Stimulated activated CD4-positive, alpha-beta T cell treated with anti-CD3 and anti-CD28 coated beads, Interleukin-1b, Interleukin-23, amount 100 ng/mL, for 48 hours (primary cell): ENCODE results near the gene PFN3.

ENCODE experiments used
- DNase-seq: peaks from one replicate; pipeline ENCODE4 v3.0.0-alpha.2; 2020

Gene PFN3

DNA sequence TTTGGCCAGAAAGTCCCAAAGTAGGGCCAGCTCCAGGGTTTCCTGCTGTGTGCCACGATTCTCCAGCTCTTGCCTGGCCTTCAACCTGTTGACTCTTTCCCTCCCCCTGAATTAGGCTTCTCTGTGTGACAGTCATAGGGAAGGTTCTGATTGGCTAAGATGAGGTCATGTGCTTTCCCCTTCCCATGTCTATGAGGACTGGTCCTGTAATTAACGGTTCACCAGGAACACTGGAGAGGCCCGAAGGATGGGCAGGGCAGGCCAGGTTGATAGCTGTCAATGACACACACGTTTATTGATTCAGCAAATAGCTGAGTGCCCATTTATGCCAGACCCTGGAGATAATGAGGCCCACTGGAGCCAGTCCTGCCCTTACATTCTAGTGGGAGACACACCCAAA lies 37.2 kb upstream of the PFN3 start:
- no peak for DNase-seq

DNA sequence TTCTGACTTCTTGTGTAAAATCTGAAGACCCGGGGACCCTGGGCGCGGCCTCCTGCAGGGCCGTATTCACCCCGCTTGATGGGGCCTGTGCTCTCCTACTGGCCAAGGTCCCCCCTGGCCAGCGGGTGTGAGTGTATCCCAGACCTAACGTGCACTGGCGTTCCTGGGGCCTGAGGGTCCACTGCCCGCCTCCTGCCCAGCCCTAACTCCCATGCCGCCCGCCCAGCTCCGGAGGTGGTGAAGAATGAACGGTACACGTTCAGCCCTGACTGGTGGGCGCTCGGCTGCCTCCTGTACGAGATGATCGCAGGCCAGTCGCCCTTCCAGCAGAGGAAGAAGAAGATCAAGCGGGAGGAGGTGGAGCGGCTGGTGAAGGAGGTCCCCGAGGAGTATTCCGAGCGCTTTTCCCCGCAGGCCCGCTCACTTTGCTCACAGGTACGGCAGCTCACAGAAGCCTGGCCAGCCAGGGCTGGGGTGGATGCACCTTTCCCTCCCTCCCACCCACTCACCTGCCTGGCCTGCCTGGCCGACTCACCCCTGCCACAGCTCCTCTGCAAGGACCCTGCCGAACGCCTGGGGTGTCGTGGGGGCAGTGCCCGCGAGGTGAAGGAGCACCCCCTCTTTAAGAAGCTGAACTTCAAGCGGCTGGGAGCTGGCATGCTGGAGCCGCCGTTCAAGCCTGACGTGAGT lies 35.5 kb upstream of the PFN3 start:
- DNase-seq = peak; percentile 2

DNA sequence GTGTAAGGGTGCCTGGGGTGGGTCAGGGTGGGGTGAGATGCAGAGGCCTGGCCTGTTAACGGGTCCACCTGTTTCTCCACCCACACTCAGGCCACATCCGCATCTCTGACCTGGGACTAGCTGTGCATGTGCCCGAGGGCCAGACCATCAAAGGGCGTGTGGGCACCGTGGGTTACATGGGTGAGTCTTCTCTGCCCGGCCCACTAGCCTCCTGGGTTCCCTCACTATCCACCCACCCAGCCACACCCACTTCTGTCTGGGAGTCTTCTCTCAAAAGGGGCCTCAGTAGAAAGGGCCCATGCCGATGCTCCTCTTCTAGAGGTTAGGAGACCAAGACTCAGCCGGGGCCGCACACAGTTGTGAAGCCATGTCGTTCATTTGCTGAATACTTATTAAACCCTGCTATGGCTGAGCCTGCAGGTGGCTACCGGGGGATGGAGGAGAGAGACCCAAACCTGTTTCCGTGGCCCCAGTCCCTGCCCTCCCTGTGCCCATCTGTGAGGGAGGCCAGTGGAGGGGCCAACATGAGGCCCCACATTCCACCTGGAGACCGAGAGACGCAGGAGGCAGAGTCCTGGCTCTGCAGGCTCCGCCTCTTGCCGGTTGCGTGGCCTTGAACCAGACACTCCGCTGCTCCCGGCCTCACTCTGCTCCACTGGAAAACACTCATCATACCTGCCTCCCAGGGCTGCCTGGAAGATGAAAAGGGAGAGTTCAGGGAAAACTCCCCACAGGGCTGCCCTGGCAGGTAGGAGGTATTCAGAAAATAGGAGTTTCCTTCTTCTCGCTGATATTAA lies 34.7 kb upstream of the PFN3 start:
- DNase-seq = peak; percentile 1

DNA sequence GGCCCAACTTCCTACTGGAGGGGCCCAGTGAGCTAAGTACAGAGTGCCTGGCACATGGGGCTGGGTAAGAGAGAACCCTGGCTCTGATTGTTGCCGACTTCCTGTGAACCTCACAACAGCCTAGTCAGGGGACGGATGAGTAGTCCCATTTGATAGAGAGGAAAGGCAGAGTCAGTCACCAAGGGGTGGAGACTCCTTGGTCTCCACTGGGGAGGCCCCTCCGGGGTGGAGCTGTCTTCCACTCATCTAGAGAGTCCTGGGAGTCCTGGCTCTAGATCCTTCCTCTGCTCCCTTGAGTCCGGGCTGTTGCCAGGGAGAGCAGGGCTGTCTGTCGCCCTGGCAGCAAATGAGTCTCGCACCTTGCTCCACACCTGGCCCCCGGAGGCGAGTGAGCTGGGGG lies 34.0 kb upstream of the PFN3 start:
- DNase-seq = peak; percentile 82

DNA sequence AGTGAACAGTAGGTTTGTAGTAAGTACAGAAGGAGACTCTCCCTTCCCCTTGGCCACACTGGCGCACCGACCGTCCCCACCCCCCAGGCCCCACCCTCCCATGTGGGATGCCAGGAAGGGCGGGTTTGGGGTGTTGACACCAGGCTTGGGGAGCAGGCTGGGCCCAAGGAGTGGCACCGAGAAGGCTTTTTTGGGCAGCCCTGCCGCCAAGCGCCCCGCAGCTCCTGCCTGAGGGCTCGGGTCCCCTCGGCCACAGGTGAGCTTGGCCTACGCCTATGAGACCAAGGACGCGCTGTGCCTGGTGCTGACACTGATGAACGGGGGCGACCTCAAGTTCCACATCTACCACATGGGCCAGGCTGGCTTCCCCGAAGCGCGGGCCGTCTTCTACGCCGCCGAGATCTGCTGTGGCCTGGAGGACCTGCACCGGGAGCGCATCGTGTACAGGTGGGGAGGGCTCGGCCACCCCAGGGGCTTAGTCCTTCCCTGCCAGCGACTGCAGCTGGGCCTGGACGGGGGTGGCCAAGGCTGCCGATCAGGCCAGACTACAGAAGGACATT lies 33.3 kb upstream of the PFN3 start:
- DNase-seq = peak; percentile 11

DNA sequence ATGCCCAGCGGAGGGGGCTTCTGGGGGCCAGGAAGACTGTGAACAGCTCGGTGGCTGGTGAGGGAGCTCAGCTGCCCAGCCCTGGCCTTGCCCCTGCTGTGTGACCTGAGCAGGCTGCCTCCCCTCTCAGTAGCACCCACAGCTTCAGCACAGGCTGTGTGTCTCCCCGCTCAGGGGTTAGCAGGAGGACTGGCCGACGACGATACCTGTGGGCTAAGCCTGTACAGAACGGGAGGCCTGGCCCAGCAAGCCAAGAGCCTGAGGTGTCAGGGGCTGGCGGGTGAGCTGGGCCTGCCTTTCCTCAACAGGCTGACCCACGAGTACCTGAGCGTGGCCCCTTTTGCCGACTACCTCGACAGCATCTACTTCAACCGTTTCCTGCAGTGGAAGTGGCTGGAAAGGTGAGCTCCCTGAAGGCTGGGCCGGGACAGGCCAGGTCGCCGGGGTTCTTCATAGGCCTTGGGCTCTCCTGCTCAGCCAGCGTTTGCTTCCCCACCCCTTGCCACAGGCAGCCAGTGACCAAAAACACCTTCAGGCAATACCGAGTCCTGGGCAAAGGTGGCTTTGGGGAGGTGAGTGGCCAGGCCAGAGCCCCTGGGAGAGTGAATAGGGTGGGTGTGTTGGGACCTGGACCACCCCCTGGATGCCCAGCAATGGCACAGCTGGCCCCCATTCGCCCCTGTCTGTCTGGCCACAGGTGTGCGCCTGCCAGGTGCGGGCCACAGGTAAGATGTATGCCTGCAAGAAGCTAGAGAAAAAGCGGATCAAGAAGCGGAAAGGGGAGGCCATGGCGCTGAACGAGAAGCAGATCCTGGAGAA lies 32.6 kb upstream of the PFN3 start:
- DNase-seq = no peak

DNA sequence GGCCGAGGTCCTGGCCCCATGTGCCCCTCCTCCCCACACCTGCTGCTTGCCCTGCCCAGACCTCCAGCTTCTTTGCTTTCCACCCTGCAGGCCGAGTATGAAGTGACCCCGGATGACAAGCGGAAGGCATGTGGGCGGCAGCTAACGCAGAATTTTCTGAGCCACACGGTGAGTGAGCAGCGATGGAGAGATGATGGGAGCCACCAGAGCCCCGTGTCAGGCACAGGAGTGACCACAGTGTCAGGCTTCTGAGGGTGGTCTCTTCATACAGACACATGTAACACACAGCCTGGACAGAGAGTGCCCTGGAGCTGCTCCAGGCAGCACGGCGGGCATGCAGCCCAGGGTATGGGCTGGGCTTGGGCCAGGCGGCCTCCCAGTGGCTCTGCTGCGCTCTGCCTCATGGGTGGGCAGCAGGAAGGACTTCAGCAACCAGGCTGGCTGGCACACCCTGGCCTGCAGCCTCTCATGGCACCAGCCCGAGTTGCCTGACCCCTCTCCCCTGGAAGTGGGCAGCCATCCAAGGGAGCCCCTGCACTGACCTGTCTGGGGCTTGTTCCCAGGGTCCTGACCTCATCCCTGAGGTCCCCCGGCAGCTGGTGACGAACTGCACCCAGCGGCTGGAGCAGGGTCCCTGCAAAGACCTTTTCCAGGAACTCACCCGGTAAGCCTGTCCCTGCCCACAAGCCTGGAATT lies 31.8 kb upstream of the PFN3 start:
- peak; percentile 66 for DNase-seq

DNA sequence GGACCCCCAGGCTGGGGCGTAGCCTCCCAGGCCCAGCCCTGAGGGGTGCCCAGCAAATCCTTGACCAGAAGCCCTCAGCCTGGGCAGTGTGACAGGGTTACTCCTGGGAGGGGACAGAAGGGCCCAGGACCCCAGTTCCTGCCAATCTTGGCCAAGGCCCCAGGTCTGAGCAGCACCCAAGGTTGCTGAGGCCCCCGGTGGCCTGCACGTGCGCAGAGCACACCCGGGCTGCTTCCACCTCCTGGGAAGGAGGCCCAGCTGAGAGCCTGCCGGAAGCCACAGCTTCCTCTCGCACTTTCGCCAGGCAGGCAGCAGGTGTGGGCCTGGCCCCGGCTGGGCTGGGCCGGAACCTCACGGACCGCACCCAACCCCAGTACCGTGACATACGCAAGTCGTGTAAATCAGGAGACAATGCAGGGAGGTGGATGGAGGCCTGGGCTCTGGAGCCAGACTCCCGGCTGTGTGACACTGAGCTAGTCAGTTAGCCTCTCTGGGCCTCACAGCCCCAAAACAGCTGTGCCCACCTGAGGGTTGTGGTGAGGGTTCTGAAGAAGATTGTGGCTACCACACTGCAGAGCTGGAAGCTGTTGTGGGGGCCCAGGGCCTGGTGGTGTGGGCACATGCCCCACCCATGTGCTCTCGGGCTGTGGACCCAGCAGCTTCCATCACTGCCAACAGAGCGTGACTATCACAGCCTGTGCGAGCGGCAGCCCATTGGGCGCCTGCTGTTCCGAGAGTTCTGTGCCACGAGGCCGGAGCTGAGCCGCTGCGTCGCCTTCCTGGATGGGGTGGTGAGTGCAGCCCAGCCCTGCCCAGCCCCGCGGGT lies 31.1 kb upstream of the PFN3 start:
- peak; percentile 85 for DNase-seq

DNA sequence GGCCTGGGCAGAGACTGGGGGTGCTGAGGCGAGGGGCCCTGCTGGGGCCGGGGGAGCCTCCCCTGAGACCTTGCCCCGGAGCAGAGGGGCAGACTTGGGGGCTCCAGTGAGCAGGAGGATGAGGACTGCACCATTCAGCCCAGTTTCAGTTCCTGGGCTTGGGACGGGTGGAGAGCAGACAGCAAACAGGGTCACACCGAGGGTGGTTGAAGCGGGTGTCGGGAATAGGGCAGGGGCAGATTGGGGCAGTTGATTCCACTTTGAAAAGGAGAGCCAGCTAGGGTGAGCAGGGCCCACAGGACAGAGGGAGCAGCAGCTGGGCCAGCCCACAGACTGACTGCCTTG lies 30.5 kb upstream of the PFN3 start:
- no peak for DNase-seq

DNA sequence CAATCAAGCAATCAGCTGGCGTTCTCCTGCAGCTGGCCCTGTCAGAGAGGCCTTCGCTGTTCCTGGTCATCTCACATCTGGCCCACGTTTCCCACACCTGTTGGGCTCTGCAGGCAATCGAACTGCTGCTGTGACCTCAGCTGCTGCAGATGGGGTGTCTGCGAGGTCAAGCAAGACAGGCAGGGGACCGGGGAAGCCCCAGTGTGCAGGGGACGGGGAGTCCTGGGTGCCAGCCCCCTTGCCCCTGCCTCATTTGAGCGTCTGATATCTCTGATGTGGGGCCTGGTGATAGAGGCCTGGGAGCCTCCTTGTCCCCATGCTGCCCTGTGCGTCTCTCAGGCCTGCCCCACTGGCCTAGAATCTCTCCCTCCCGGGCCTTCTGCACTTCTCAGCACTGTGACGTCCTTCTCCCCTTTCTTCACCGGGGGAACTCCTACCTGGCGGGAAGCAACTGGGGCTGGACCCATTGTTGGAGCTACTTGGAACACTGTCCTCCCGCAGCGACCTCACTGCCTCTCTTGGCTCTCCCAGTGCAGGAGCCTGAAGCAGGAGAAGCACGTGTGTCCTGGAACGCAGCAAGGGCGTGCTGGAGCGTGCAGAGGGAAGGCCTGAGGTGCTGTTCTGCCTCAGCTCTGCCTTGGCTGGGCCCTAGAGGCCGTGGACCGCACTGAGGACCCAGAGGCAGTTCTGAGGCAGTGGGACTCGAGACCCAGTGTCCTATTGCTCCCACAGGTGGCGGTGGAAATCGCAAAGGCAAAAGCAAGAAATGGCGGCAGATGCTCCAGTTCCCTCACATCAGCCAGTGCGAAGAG lies 29.9 kb upstream of the PFN3 start:
- DNase-seq = no peak

DNA sequence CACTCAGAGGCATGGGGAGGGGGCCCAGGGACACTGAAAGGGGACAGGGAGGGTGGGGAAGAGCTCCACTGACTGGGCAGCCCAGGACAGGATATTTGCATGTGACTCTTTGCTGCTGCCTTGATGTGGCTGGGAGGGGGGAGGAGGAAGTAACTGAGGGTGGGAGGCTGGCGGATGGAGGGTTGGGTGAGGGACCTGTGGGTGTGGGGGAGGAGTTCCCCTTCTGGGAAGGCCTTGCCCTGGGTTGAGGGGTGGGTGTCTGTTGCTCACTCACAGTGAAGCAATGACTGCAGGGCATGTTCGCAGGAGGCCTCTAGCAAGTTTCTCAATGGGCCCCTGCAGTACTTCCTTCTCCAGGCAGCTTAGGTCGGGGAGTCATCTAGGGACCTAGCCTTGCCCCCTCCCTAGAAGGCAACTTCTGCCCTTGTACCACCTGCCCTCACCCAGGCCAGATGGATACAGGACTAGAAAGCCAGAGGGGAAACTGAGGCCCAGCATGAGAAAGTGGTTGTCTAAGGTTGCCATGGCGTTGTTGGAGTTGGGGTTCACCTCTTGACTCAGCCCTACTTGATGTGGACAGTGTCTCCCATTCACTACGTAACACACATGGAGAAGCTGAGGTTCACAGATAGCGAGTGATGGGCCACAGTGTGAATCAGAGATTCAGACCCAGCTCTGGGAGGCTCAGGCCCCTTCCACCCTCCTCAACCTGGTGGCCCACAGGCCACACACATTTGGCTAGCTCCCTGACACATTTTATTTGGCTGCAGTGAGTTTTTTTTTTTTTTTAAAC lies 29.0 kb upstream of the PFN3 start:
- peak; percentile 95 for DNase-seq

DNA sequence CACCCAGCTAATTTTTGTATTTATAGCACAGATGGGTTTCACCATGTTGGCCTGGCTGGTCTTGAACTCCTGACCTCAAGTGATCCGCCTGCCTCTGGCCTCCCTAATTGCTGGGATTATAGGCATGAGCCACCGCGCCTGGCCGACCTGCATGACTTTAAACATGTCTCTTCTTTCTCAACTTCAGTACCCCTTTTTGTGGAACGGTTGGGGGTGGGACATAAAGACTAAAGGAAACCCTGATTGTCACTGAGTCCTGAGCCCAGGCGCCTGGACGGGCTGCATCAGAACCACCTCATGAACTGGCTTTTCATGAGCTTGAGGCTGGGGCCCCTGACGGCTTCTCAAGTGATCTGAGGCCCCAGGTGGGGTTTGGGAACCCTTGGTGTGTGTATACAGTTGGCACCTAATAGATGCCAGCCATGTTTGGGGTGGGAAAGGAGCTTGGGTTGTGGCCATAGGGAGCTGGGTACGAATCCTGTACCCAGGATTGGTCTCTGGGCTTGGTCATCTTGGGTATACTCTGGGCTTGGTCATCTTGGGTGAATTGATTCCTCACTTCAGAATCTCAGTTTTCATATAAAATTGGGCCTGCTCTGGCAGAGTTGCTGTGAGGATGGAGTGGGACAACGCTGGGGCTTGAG lies 28.2 kb upstream of the PFN3 start:
- DNase-seq = no peak

DNA sequence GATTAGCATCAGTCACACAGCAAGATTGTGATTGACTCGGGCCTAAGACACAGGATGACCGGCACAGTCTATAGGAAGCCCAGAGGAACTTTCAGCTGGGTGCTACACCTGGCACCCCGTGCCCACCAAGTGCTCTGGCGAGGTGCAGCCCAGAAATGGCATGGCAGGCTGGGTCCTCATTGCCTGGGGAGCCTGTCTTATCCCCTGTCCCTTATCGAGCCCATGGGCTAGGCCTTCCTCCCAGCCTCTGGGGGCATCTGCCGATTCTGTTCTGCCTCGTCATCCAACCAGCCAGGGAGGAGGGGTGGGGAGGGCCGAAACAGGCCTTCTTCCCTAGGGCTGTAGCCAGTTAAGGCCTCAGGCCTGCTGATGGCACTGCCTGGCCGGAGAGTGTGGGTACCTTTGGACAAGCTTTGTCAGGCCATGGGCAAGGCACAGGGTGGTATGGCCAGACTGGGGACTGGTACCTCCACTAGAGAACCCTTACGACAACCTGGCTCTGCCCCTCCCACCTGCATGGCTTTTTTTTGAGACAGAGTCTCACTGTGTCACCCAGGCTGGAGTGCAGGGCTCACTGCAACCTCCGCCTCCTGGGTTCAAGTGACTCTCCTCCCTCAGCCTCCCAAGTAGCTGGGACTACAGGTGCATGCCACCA lies 27.6 kb upstream of the PFN3 start:
- peak; percentile 61 for DNase-seq

DNA sequence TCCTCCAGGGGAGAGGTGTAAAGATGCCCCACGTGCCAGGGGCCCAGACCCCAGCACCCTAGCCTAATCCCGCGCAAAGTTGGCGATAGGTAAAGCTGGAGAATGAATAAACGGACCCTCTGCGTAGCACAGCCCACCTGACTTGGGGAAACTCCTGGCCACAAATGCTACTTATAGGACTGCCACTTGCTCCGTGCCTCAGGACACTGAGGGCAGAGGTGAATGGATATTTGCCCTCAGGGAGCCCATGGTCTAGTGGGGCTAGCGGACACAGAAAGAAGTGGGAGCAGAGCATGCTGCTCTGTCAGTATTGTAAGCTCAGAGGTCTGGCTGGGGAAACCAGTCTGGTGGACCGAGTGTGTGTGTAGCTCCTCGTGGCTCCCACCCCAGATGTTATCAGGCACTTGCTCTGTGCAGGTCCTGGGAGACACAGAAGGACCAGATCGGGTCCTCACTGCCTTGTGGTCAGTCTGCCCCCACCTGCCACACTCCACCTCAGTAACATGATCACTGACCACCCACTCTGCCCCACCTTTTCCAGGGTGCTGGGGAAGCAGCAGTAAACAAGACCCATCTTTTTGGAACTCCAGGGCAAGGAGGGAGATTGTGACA lies 26.9 kb upstream of the PFN3 start:
- DNase-seq = no peak

DNA sequence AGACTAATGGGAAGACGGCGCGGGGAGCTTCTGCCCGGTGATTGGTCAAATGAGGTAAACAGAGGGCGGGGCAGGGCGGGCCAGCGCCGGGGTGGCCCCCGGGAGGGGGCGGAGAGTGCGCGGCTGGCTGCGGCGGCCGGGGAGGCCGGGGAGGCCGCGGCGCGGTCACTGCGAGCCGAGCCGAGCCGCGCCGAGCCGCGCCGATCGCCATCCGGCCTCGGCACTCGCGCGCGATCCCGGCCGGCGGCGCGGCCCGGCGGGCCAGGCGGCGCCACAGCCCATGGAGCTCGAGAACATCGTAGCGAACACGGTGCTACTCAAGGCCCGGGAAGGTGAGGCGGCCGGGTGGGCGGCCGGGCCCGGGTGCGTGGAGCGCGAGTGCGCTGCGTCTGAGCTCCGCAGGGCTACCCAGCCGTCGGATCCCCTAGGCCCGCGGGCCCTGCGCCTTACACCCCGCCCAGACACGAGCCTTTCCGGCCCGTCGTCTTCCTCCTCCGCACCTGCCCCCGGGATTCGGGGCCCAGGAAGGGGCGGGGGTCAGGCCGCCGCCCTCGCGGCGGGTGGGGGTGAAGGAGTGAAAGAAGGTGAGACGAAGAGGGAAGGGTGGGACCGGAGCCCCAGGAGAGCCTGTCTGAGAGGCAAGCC lies 26.2 kb upstream of the PFN3 start, which contains the start of gene GRK6:
GRK6 (plus strand) TSS at position 111 of the 645 bp plus-strand sequence; CDS start at position 281, 170 bp downstream.
- peak; percentile 71 for DNase-seq

DNA sequence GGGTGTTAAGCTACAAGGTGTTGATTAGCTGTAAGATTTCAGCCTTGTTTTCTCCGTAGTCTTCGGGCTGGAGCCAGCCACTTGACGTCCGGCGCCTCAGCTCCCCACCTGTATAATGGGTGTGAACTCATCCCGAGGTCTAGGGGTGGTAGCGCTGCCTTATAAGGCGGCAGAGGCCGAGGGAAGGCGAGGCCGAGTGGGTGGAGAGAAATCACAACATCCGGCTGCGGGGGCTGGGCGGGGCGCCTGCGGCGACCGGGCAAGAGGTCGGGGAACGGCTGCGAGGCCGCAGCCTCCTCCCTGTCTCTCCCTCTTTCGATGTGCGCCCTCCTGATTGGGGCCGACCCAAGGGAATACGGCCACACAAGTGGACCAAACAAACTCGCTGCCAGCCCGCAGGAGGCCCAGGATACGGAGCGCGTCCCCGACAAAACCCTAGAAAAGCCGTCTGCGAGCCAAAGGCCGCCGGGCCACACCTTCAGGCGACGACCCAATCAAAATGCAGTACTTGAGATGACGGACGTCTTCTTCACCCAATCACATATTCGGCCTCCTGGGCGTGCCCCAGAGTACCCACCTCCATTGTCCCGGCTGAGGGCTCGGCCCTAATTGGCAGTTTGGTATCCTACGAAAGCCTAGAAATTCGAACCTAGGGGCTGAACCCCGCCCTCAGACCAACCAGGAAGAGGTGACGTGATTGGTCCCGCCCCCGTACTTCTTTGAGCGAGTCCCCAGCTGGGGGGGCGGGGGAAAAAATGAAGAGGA lies 25.5 kb upstream of the PFN3 start:
- DNase-seq = peak; percentile 100

DNA sequence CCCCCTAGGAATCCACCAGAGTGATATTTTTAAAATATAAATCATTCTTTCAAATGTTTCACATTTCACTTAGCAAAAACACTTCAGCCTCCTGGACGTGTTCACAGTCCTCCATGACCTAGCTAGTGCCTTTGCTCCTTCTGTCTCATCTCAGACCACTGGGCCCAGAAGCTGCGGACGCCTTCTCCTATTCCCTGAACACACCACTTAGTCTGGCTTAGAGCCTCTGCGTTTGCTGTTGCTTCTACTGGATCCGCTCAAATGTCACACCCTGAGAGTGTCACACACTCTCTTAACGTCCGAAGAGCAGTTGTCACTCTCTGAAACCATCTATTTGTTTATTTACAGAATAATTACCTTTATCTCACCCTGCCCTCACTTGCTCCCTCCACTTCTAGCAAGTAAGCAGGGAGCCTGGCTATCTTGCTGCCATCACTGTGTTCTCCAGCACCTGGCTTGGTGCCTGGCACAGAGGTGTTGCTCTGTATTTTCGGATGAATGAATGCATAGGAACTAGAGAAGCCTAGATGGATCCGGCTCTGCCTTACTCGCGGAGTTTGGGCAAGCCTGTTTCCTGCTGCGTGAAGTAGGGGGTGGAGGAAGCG lies 24.8 kb upstream of the PFN3 start:
- peak; percentile 24 for DNase-seq
